GM18526 (cell line): ENCODE data around the gene BHLHE23.

Experiments used
- POLR2A ChIP-seq: IDR thresholded peaks from 3 replicates; pipeline ENCODE4 v1.6.1; 2011; ENCODE audit not compliant: insufficient read length; ENCODE audit errors: extremely low read depth

Gene BHLHE23

GRCh38 chr20:63008541-63009044, 1.8 kb upstream of the BHLHE23 start:
- no peak for TF ChIP-seq POLR2A

GRCh38 chr20:63007646-63008488, 1.1 kb upstream of the BHLHE23 start:
- no peak for TF ChIP-seq POLR2A

GRCh38 chr20:63007360-63007645, 539 bp upstream of the BHLHE23 start:
- TF ChIP-seq POLR2A = no peak

GRCh38 chr20:63005862-63006539, 763 bp downstream of the BHLHE23 start:
- no peak for TF ChIP-seq POLR2A

- TF ChIP-seq POLR2A = no peak
Observed at GRCh38 chr20:63005365-63005861, 1.4 kb downstream of the BHLHE23 start.

- no peak for TF ChIP-seq POLR2A
Observed at GRCh38 chr20:63004607-63005364, 2.0 kb downstream of the BHLHE23 start.

- TF ChIP-seq POLR2A = no peak
Observed at GRCh38 chr20:63003546-63003945, 3.2 kb downstream of the BHLHE23 start.

- TF ChIP-seq POLR2A = no peak
Observed at GRCh38 chr20:63002511-63002910, 4.3 kb downstream of the BHLHE23 start.

GRCh38 chr20:63000958-63001357, 5.8 kb downstream of the BHLHE23 start:
- no peak for TF ChIP-seq POLR2A

GRCh38 chr20:63000036-63000435, 6.7 kb downstream of the BHLHE23 start:
- no peak for TF ChIP-seq POLR2A

GRCh38 chr20:62999580-62999979, 7.2 kb downstream of the BHLHE23 start:
- no peak for TF ChIP-seq POLR2A

- TF ChIP-seq POLR2A = no peak
Observed at GRCh38 chr20:62998449-62998848, 8.3 kb downstream of the BHLHE23 start.

- TF ChIP-seq POLR2A = no peak
Observed at GRCh38 chr20:62997417-62998035, 9.2 kb downstream of the BHLHE23 start.

GRCh38 chr20:62996596-62996982, 10.2 kb downstream of the BHLHE23 start:
- TF ChIP-seq POLR2A = no peak
